ENCODE results near the gene DLG2. TPM values are rescaled to one million over a fixed set of nuclear protein-coding genes. Genes with fewer than 3 reads are reported as not detected.
A peak's percentile ranks its signal among the peaks of the same experiment; 100 is the strongest.

The DLG2 gene
- total RNA-seq, 2 experiments from 2014 or later = 6.9 to 8.2 TPM

DNA sequence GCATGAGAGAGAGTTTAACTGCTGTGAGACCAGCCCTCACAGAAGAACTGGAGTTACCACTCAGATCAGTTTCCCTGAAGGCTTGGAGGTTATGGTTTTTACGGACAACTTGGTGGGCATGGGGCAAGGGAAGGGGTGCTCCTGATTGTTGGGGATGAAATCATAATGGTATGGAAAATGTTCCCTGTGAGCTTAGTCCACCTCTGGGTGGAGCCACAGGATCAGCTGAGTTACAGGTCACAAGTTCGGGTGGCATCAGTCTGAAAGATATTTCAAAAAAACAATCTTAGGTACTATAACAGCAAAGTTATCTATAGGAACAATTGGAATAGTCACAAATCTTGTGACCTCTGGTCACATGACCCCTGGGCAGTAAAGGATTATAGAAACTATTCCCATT, 162.9 kb downstream of the DLG2 start:
- H3K36me3 ChIP-seq (ENCODE audit: insufficient read depth, low read length) = no peaks in the 10 kb centered on the region
- H3K9me2 ChIP-seq (ENCODE audit: insufficient read depth, low read length) = no peaks in the 10 kb centered on the region
- no peak overlapping the region for H3K4me3 ChIP-seq (ENCODE audit: low read depth, low read length, poor library complexity, severe bottlenecking)
- H4K20me1 ChIP-seq (ENCODE audit: insufficient read depth, low read length) = no peaks in the 10 kb centered on the region
- H3K9me3 ChIP-seq (ENCODE audit: low read length) = no peaks in the 10 kb centered on the region
- no peak overlapping the region for H2AFZ ChIP-seq (ENCODE audit: low read length)
- H3K79me2 ChIP-seq (ENCODE audit: insufficient read depth, low read depth, low read length) = no peaks in the 10 kb centered on the region
- CTCF ChIA-PET (ENCODE audit: unreplicated experiment) = no interaction called here
- no TSS peak for BruUV-seq (replicated peaks)
- no peak for DNase-seq (ENCODE audit: low spot score)
- H3K27ac ChIP-seq (ENCODE audit: low read depth, low read length, poor library complexity, severe bottlenecking) = no peak overlapping the region
- intact Hi-C loops (cut with micrococcal nuclease; ENCODE audit: unreplicated experiment) = no loop called here
- no peak overlapping the region for H3K4me2 ChIP-seq (ENCODE audit: low read length)
- TF ChIP-seq EZH2phosphoT487 (IDR thresholded peaks at IDR 0.05; ENCODE audit: borderline replicate concordance, low read depth, low read length) (no peak), CTCF (conservative IDR thresholded peaks at IDR 0.05; ENCODE audit: low read length) (peak; percentile 32; the same call in 1 of the 2 replicates)
- POLR2A ChIA-PET = no interaction called here
- H3K4me1 ChIP-seq (ENCODE audit: insufficient read depth, low read length, poor library complexity, severe bottlenecking) = no peaks in the 10 kb centered on the region

- no peaks in the 10 kb centered on the region for H3K79me2 ChIP-seq (ENCODE audit: insufficient read depth, low read depth, low read length)
- CTCF ChIA-PET (ENCODE audit: unreplicated experiment) = no interaction called here
- intact Hi-C loops (cut with micrococcal nuclease; ENCODE audit: unreplicated experiment) = no loop called here
- POLR2A ChIA-PET = no interaction called here
- TF ChIP-seq EZH2phosphoT487 (IDR thresholded peaks at IDR 0.05; ENCODE audit: borderline replicate concordance, low read depth, low read length) (no peak), CTCF (conservative IDR thresholded peaks at IDR 0.05; ENCODE audit: low read length) (no peak)
- no peaks in the 10 kb centered on the region for H3K4me1 ChIP-seq (ENCODE audit: insufficient read depth, low read length, poor library complexity, severe bottlenecking)
- no peaks in the 10 kb centered on the region for H4K20me1 ChIP-seq (ENCODE audit: insufficient read depth, low read length)
- DNase-seq (ENCODE audit: low spot score) = no peak
- no peaks in the 10 kb centered on the region for H3K9me2 ChIP-seq (ENCODE audit: insufficient read depth, low read length)
- no TSS peak for BruUV-seq (replicated peaks)
- H3K4me2 ChIP-seq (ENCODE audit: low read length) = no peak overlapping the region
- H3K9me3 ChIP-seq (ENCODE audit: low read length) = no peaks in the 10 kb centered on the region
- H3K27ac ChIP-seq (ENCODE audit: low read depth, low read length, poor library complexity, severe bottlenecking) = no peak overlapping the region
- no peak overlapping the region for H2AFZ ChIP-seq (ENCODE audit: low read length)
- H3K36me3 ChIP-seq (ENCODE audit: insufficient read depth, low read length) = no peaks in the 10 kb centered on the region
- H3K4me3 ChIP-seq (ENCODE audit: low read depth, low read length, poor library complexity, severe bottlenecking) = no peak overlapping the region
Measured at GRCh38 chr11:85459304-85459703, 167.8 kb downstream of the DLG2 start.

DNA sequence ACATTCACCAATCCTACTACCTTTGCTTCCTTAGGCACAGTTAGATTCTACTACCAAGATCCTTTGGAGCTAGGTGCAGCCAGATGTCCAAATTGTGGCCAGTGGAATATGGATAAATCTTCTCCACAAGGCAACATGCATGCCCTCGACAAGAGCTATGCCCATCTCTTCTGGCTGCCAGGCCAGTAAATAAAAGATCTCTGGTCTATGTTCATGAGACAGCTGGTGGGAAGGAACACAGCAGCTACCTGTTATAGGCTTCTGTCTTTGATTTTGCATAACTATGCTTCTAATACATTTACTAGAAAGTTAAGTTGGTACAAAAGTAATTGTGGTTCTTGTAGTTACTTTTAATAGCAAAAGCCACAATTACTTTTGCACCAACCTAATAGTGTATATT, 182.7 kb downstream of the DLG2 start:
- POLR2A ChIA-PET = interaction anchor here (0.6 kb wide), 1 partner anchor 16 kb away, joined by 3 read pairs; no protein-coding TSS in a partner anchor

More for the DNA sequence above, 182.7 kb downstream of the DLG2 start:
- Histone ChIP-seq H3K9me2 (ENCODE audit: insufficient read depth, low read length) (no peaks in the 10 kb centered on the region), H3K27ac (ENCODE audit: low read depth, low read length, poor library complexity, severe bottlenecking) (no peak overlapping the region), H3K4me2 (ENCODE audit: low read length) (no peak overlapping the region), H3K79me2 (ENCODE audit: insufficient read depth, low read depth, low read length) (no peaks in the 10 kb centered on the region), H3K4me3 (ENCODE audit: low read depth, low read length, poor library complexity, severe bottlenecking) (no peak overlapping the region), H3K4me1 (ENCODE audit: insufficient read depth, low read length, poor library complexity, severe bottlenecking) (no peaks in the 10 kb centered on the region), H2AFZ (ENCODE audit: low read length) (no peak overlapping the region), H3K9me3 (ENCODE audit: low read length) (no peaks in the 10 kb centered on the region), H4K20me1 (ENCODE audit: insufficient read depth, low read length) (no peaks in the 10 kb centered on the region), H3K36me3 (ENCODE audit: insufficient read depth, low read length) (no peaks in the 10 kb centered on the region)
- BruUV-seq (replicated peaks) = no TSS peak
- DNase-seq (ENCODE audit: low spot score) = no peak
- CTCF ChIA-PET (ENCODE audit: unreplicated experiment) = no interaction called here
- TF ChIP-seq CTCF (conservative IDR thresholded peaks at IDR 0.05; ENCODE audit: low read length) = no peak
- TF ChIP-seq EZH2phosphoT487 (IDR thresholded peaks at IDR 0.05; ENCODE audit: borderline replicate concordance, low read depth, low read length) = no peak
- intact Hi-C loops (cut with micrococcal nuclease; ENCODE audit: unreplicated experiment) = no loop called here
